ENCODE results near the gene JUND. TPM values are rescaled to one million over a fixed set of nuclear protein-coding genes. Genes with fewer than 3 reads are reported as not detected.

The JUND gene
- total RNA-seq, 2 experiments from 2014 or later = 254 to 311 TPM

DNA sequence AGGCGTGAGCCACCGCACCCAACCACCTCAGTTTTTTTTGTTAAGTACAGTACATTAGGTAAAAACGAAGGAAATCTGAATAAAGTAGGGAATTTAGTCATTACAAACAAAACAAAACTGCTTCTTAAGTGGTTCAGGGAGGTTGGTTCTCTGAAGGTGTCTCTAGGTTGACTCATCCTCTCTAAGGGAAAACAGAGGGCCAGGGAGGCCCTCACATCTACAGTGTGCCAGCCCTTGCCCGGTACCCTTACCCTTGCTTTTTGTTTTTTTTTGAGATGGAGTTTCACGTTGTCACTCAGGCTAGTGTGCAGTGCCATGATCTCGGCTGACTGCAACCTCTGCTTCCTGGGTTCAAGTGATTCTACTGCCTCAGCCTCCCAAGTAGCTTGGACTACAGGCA, 17.2 kb upstream of the JUND start:
- intact Hi-C loops (cut with DNase I, micrococcal nuclease) = no loop called here
- Mint-ChIP-seq H3K4me3 (peak overlapping the region; percentile 40), H3K36me3 (ENCODE audit: low read depth) (peaks cover 6% of the 10 kb centered on the region), H3K9me3 (ENCODE audit: low read depth) (no peaks in the 10 kb centered on the region), H3K27ac (peak overlapping the region; percentile 90), H3K4me1 (peaks cover 60% of the 10 kb centered on the region), H3K27me3 (no peaks in the 10 kb centered on the region)
- ChIA-PET CTCF (no interaction called here), POLR2A (interaction anchor here (10.5 kb wide), 1 partner anchor 19 kb away, joined by 284 read pairs; the partner anchor contains the start of genes IQCN and JUND)
- ATAC-seq (peak; percentile 79), DNase-seq (peak; percentile 64)

DNA sequence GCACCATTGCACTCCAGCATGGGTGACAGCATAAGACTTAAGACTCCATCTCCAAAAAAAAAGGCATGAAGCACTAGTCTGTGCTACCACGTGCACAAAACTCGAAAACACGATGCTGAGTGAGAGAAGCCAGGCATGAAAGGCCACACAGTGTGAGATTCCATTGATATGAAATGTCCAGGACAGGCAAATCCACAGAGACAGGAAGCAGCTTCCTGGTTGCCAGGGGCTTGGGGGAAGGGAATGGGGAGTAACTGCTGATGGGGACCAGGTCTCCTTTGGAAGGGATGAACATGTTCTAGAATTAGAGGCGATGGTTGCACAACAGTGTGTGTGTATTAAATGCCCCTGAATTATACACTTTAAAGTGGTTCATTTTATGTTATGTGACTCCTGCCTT, 15.9 kb upstream of the JUND start:
- Mint-ChIP-seq H3K9me3 (ENCODE audit: low read depth) (no peaks in the 10 kb centered on the region), H3K36me3 (ENCODE audit: low read depth) (peaks cover 6% of the 10 kb centered on the region), H3K4me1 (peaks cover 64% of the 10 kb centered on the region), H3K27ac (no peak overlapping the region), H3K4me3 (no peak overlapping the region), H3K27me3 (no peaks in the 10 kb centered on the region)
- POLR2A ChIA-PET = interaction anchor here (10.5 kb wide), 1 partner anchor 18 kb away, joined by 284 read pairs; the partner anchor contains the start of genes IQCN and JUND
- ATAC-seq (no peak), DNase-seq (no peak)
- intact Hi-C loops (cut with DNase I, micrococcal nuclease) = no loop called here
- CTCF ChIA-PET = interaction anchor here (1.9 kb wide), 1 partner anchor 18 kb away, joined by 7 read pairs; no protein-coding TSS in a partner anchor

DNA sequence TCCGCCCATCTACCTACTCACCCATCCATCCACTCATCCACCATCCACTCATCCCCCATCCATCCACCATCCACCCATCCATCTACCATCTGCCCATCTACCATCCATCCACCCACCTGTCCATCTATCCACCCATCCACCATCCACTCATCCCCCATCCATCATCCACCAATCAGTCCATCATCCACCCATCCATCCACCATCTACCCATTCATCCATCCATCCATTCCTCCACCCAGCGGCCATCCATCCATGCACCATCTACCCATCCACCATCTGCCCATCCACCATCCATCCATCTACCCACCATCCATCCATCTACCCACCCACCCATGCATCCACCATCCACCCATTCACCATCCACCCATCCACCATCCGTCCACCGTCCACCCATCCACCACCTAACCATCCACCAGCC, 13.6 kb upstream of the JUND start:
- ATAC-seq (no peak), DNase-seq (no peak)
- intact Hi-C loops (cut with DNase I, micrococcal nuclease) = no loop called here
- ChIA-PET POLR2A (interaction anchor here (0.5 to 6.5 kb wide), 3 partner anchors 10 to 31 kb away, joined by 3 to 291 read pairs (median 3); partner anchors contain the start of gene JUND), CTCF (interaction anchor here (0.6 to 0.7 kb wide), 2 partner anchors 32 to 243 kb away, joined by 3 to 5 read pairs; no protein-coding TSS in a partner anchor)
- peaks cover 2% of the 10 kb centered on the region for H3K9me3 Mint-ChIP-seq (ENCODE audit: low read depth)
- no peaks in the 10 kb centered on the region for H3K27me3 Mint-ChIP-seq
- peak overlapping the region; percentile 99 for H3K27ac Mint-ChIP-seq
- peaks cover 66% of the 10 kb centered on the region for H3K4me1 Mint-ChIP-seq
- peaks cover 8% of the 10 kb centered on the region for H3K36me3 Mint-ChIP-seq (ENCODE audit: low read depth)
- H3K4me3 Mint-ChIP-seq = peak overlapping the region; percentile 87

DNA sequence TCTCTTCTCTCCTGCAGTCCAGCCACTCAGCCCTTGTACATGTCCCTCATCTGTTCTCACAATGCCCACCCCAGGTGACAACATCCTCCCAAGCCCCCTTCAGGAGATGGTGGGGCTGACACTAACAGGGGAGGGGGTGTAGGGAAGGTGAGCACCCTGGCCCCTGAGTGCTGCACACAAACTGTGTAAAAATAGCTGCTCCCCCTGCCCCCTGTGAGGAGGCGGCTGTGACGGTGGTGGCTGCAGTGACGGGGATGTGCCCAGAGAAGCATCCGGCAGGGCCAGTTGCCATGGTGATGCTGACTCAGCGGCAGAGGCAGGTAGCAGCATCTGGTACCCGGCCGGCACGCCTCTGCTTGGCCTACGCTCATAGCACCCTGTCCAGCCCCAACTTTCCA, 13.0 kb upstream of the JUND start:
- H3K27ac Mint-ChIP-seq = peak overlapping the region; percentile 99
- DNase-seq = peak; percentile 98
- peaks cover 69% of the 10 kb centered on the region for H3K4me1 Mint-ChIP-seq
- CTCF ChIA-PET = interaction anchor here (0.6 to 1.0 kb wide), 3 partner anchors 31 to 244 kb away, joined by 3 to 5 read pairs (median 3); no protein-coding TSS in a partner anchor
- H3K27me3 Mint-ChIP-seq = no peaks in the 10 kb centered on the region
- peaks cover 2% of the 10 kb centered on the region for H3K9me3 Mint-ChIP-seq (ENCODE audit: low read depth)
- peak overlapping the region; percentile 87 for H3K4me3 Mint-ChIP-seq
- ATAC-seq = peak; percentile 30
- peaks cover 8% of the 10 kb centered on the region for H3K36me3 Mint-ChIP-seq (ENCODE audit: low read depth)
- POLR2A ChIA-PET = interaction anchor here (0.5 to 6.5 kb wide), 3 partner anchors 10 to 32 kb away, joined by 3 to 291 read pairs (median 3); partner anchors contain the start of gene JUND
- intact Hi-C loops (cut with DNase I, micrococcal nuclease) = loop anchor here (1.0 to 5.0 kb wide), 5 partner anchors 10 to 738 kb away; partner anchors contain the start of genes ARMC6 (in 1 of the 2), SSBP4 (in 1 of the 2) and SUGP2 (in 1 of the 2)

DNA sequence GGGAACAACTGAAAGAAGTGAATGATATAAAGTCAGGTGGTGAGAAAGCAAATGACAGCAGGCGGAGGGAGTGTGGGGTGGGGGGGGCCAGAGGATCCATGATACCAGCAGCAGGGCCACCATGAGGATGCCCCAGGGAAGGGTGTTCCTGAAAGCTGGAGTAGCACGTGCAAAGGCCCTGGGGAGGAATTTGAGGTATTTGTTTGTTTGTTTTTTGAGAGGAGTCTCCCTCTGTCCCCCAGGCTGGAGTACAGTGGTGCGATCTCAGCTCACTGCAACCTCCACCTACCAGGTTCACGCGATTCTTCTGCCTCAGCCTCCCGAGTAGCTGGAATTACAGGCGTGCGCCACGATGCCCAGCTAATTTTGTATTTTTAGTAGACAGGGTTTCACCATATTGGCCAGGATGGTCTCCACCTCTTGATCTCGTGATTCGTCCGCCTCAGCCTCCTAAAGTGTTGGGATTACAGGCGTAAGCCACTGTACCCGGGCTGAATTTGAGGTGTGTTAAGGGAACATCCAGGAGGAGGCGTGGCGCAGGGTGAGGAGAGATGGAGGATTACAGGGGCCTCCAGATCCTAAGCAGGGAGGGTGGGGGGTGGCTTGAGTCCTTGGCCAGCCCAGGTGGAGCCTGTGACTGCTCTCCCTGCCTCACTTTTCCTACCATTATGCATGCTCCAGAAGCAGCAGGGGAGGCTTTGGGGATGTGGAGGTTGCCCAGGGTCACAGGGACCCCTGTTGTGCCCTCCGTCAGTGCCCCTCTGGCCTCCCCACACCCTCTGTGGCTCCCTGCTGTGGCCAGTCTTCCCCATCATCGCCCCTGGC, 12.4 kb upstream of the JUND start:
- no peak for DNase-seq
- Mint-ChIP-seq H3K9me3 (ENCODE audit: low read depth) (peaks cover 2% of the 10 kb centered on the region), H3K36me3 (ENCODE audit: low read depth) (peaks cover 8% of the 10 kb centered on the region), H3K4me3 (peak overlapping the region; percentile 87), H3K27me3 (no peaks in the 10 kb centered on the region), H3K4me1 (peaks cover 67% of the 10 kb centered on the region), H3K27ac (peak overlapping the region; percentile 99)
- CTCF ChIA-PET = interaction anchor here (1.0 to 2.6 kb wide), 3 partner anchors 14 to 35 kb away, joined by 3 to 18 read pairs (median 7); partner anchors contain the start of gene LSM4
- ATAC-seq = no peak
- POLR2A ChIA-PET = interaction anchor here (0.7 to 6.5 kb wide), 7 partner anchors 9 to 29 kb away, joined by 3 to 291 read pairs (median 6); partner anchors contain the start of genes JUND and LSM4
- intact Hi-C loops (cut with DNase I, micrococcal nuclease) = loop anchor here (1.0 to 5.0 kb wide), 6 partner anchors 10 to 738 kb away; partner anchors contain the start of genes ARMC6 (in 1 of the 2), SSBP4 (in 1 of the 2) and SUGP2 (in 1 of the 2)

DNA sequence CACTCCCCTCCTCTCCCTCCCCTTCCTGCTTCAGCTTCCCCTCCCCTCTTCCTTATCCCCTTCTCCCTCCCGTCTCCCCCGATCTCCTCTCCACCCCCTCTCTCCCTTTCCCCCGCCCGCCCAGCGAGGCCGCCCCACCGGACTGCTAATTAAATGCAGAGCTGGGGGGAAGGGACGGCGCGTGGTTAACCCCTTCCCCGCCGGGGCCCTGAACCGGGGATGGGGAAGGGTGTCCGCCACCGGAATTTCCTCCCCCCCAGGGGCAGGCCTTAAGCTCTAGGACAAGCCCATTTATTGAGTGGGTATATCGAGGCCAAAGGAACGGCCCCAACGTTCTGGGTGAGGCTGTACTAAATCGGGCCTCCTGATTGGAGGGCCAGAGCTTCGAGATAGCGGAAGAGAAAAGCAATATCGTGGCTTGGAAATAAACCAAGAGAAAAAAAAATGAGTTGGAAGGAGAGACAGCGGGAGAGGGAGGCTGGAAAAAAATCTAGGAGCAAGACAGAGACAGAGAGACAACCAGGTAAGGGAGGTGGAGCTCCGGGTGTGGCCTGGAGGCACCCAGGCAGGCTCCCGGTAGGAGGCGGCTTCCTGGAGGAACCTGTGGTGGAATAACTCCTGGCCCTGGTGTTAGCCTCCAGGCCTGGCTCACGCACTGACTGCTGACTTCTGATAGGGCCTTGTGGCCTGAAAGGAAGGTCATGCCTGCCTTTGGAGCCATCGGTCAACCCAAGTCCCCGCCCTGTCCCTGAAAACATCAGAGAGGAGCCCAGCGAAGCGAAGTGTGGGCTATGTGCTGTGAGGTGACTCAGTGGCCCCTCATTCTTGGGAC, 11.6 kb upstream of the JUND start:
- Mint-ChIP-seq H3K36me3 (ENCODE audit: low read depth) (peaks cover 8% of the 10 kb centered on the region), H3K9me3 (ENCODE audit: low read depth) (peaks cover 2% of the 10 kb centered on the region), H3K4me1 (peaks cover 65% of the 10 kb centered on the region), H3K27ac (peak overlapping the region; percentile 99), H3K27me3 (no peaks in the 10 kb centered on the region), H3K4me3 (peak overlapping the region; percentile 87)
- peak; percentile 81 for DNase-seq
- CTCF ChIA-PET = interaction anchor here (0.7 to 2.6 kb wide), 8 partner anchors 10 to 36 kb away, joined by 3 to 18 read pairs (median 8); partner anchors contain the start of genes JUND and LSM4
- POLR2A ChIA-PET = interaction anchor here (0.7 to 6.5 kb wide), 6 partner anchors 8 to 29 kb away, joined by 3 to 291 read pairs (median 10); partner anchors contain the start of genes JUND and LSM4
- ATAC-seq = peak; percentile 20
- intact Hi-C loops (cut with DNase I, micrococcal nuclease) = loop anchor here (1.0 to 5.0 kb wide), 6 partner anchors 14 to 739 kb away; partner anchors contain the start of genes ARMC6 (in 1 of the 2), LSM4 (in 1 of the 2), SSBP4 (in 1 of the 2) and SUGP2 (in 1 of the 2)

DNA sequence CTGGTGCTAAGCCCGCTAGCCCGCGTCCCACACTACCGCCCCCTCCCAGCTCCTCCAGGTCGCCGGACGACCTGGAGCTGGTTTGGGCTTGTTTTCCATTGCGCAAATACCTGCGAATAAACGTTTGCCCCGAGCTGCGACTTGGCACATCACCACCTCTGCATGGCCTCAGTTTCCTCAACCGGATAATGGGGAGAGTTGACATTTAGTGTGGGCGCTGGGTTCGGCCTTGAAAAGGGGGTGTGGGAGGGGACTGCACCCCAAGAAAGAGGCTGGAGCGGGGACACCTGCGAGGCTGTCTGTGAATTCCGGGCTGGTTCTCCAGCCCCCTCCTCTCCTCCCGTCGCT, 11.0 kb upstream of the JUND start:
- DNase-seq (peak; percentile 68), ATAC-seq (peak; percentile 0)
- Mint-ChIP-seq H3K36me3 (ENCODE audit: low read depth) (peaks cover 8% of the 10 kb centered on the region), H3K4me3 (peak overlapping the region; percentile 87), H3K9me3 (ENCODE audit: low read depth) (peaks cover 2% of the 10 kb centered on the region), H3K27me3 (no peaks in the 10 kb centered on the region), H3K27ac (peak overlapping the region; percentile 99), H3K4me1 (peaks cover 62% of the 10 kb centered on the region)
- POLR2A ChIA-PET = interaction anchor here (0.7 to 6.5 kb wide), 6 partner anchors 8 to 30 kb away, joined by 3 to 291 read pairs (median 10); partner anchors contain the start of genes JUND and LSM4
- CTCF ChIA-PET = interaction anchor here (0.5 to 2.6 kb wide), 9 partner anchors 10 to 158 kb away, joined by 3 to 18 read pairs (median 7); partner anchors contain the start of genes JUND and LSM4
- intact Hi-C loops (cut with DNase I, micrococcal nuclease) = loop anchor here (1.0 to 5.0 kb wide), 6 partner anchors 14 to 740 kb away; partner anchors contain the start of genes ARMC6 (in 1 of the 2), LSM4 (in 1 of the 2), SSBP4 (in 1 of the 2) and SUGP2 (in 1 of the 2)

DNA sequence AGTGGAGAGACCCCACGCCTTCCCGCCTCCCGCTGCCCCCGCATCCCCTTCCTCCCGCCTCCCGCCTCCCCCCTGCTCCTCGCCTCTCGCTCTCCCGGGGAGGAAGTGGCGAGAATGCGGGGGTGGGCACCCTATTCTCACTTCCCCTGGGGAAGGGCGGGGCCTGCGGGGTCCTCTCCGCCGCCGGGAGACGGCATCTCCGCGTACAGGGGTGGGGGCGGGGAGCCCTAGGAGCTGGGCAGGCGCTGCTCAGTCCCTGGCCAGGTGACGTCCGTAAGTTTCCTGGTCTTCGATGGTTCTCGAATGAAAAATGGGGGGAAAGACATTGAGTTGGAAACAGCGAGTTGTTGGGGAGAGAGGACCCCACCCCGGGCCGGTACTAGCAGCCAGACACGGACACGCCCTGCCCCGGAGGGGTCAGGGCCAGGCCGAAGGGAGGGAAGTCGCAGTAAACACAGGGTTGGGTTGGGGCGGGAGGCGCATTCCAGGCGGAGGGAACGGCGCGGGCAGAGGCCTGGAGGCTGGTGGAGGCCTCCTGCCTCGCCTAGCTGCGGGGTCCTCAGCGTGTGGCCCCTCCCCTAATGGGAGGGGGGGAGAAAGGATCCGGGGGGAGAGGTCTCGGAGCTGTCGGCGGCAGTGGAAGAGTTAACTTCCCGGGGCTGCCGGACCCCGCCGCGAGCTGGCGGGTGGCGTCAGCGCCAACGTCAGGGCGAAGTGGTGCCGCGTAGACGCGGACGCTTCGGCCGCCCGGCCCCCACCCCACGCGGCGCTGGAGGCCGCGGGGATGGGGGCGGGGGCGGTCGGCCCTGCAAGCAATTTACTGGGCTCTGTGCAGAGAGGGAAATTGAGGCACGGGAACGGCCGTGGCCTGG, 10.4 kb upstream of the JUND start:
- ChIA-PET CTCF (interaction anchor here (0.5 to 2.6 kb wide), 7 partner anchors 11 to 159 kb away, joined by 3 to 18 read pairs (median 10); partner anchors contain the start of gene JUND), POLR2A (interaction anchor here (0.7 to 6.5 kb wide), 6 partner anchors 11 to 36 kb away, joined by 3 to 291 read pairs (median 10); partner anchors contain the start of genes JUND and LSM4)
- intact Hi-C loops (cut with DNase I, micrococcal nuclease) = loop anchor here (1.0 to 5.0 kb wide), 6 partner anchors 13 to 740 kb away; partner anchors contain the start of genes ARMC6 (in 1 of the 2), LSM4 (in 1 of the 2), SSBP4 (in 1 of the 2) and SUGP2 (in 1 of the 2)
- H3K36me3 Mint-ChIP-seq (ENCODE audit: low read depth) = peaks cover 8% of the 10 kb centered on the region
- DNase-seq = peak; percentile 96
- peak overlapping the region; percentile 99 for H3K27ac Mint-ChIP-seq
- no peaks in the 10 kb centered on the region for H3K27me3 Mint-ChIP-seq
- H3K9me3 Mint-ChIP-seq (ENCODE audit: low read depth) = peaks cover 2% of the 10 kb centered on the region
- peak; percentile 38 for ATAC-seq
- peak overlapping the region; percentile 87 for H3K4me3 Mint-ChIP-seq
- peaks cover 63% of the 10 kb centered on the region for H3K4me1 Mint-ChIP-seq

DNA sequence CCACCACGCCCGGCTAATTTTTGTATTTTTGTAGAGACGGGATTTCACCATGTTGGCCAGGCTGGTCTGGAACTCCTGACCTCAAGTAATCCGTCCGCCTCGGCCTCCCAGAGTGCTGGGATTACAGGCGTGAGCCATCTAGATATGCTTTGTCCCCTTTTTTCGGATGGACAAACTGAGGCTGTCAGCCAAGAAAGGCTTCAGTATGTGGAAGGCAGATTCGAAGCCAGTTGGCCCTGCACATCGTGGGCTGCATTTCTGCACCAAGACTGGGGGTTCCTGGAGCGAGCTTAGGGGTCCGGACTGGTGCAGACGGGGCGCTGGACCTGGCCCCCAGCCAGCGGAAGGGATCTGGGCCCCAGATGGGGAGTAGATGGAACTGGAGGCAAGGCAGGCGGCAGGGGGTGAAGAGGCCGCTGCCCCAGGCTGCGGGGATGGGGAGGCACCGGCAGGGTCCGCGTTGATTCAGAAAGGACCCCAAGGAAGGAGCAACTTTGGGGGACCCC, 9.7 kb upstream of the JUND start:
- CTCF ChIA-PET = interaction anchor here (0.7 to 2.2 kb wide), 5 partner anchors 12 to 32 kb away, joined by 3 to 11 read pairs (median 4); partner anchors contain the start of gene LSM4
- peaks cover 3% of the 10 kb centered on the region for H3K9me3 Mint-ChIP-seq (ENCODE audit: low read depth)
- intact Hi-C loops (cut with DNase I, micrococcal nuclease) = loop anchor here in 1 of 2 experiments (5.0 kb wide), 4 partner anchors 126 to 741 kb away; partner anchors contain the start of genes ARMC6, SSBP4 and SUGP2

More for the DNA sequence above, 9.7 kb upstream of the JUND start:
- POLR2A ChIA-PET = interaction anchor here (0.8 to 6.5 kb wide), 5 partner anchors 11 to 298 kb away, joined by 3 to 291 read pairs (median 3); partner anchors contain the start of gene JUND
- Mint-ChIP-seq H3K4me1 (peaks cover 70% of the 10 kb centered on the region), H3K27ac (peak overlapping the region; percentile 99), H3K27me3 (no peaks in the 10 kb centered on the region), H3K4me3 (peak overlapping the region; percentile 87), H3K36me3 (ENCODE audit: low read depth) (peaks cover 11% of the 10 kb centered on the region)
- DNase-seq = no peak
- peak; percentile 1 for ATAC-seq
